GM18505 (cell line): ENCODE results near the gene CHCHD10.

Experiments used
- ATAC-seq: cut with Tn5 transposase; IDR thresholded peaks from one replicate; pipeline ENCODE4 v1.9.1; 2021; ENCODE audit not compliant: unreplicated experiment
- POLR2A ChIP-seq: IDR thresholded peaks from 4 replicates; pipeline ENCODE4 v1.6.1; 2011; ENCODE audit warnings: borderline replicate concordance; ENCODE audit not compliant: insufficient read depth, insufficient read length; ENCODE audit errors: extremely low read depth

Gene CHCHD10

DNA sequence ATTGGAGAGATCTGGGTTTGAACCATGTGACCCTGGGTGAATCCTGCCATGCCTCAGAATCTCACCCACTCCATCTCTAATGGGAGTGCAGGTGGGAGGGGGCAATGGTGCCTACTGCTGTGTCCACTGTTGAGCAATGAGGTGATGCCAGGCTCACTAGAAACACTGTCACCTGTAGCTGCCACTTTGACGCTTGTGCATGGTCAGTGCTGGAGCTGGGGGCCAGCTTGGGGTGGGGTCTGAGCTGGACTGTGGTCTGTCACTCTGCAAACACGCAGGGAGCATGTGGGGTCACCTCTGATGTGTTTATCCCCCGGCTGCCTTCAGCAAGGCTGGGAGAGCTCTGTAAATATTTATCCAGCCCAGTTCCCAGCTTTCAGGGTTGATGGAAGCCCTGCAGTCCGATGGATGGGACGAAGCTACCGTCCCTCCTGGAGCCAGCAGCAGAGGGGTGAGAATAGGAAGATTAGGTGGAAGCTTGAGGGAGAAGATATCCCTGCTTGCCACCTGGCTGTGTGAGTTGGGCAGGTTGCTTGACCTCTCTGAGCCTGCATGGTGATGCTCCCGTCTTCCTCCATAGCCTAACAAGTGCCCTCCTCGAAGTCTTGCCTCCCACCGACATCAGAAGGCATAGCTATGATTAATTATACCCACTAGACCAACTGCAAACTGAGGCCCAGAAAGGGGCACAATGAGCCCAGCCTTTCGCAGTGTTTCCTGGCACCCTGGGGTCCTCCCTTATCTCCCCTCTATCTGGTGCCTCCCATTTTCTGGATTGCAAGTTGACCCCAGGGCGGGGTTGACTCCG is 6.5 kb upstream of the CHCHD10 start:
- TF ChIP-seq POLR2A: no peak
- ATAC-seq: no peak

DNA sequence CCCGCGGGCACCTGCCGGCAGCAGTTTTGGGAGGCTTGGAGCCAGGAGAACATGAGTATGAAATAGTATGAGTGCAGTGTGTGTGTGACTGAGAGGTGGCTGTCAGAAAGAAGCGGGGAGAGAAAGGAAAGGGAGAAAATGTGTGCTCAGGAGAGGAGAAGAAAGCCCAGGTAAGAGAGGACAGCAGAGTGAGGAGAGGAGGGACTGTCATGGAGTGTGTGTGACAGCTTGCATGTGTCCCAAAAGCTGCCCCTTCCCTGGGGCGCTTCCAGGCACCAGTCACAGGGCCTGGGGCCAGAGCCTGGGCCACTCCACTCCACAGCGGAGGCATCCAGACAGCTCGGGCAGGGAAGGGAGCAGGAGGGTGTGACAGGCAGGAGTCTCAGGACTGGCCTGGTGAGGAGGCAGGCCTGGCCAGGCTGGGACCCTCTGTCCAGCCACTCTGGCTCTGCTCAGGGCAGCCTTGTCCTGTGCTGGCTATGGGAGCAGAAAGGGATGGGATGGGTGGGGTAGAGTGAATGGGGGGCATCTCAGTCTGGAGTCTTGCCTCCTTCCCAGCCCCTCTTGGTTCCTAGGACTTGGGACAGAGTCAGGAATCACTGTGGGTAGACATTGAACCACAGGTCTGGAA is 5.8 kb upstream of the CHCHD10 start:
- no peak for TF ChIP-seq POLR2A
- no peak for ATAC-seq

DNA sequence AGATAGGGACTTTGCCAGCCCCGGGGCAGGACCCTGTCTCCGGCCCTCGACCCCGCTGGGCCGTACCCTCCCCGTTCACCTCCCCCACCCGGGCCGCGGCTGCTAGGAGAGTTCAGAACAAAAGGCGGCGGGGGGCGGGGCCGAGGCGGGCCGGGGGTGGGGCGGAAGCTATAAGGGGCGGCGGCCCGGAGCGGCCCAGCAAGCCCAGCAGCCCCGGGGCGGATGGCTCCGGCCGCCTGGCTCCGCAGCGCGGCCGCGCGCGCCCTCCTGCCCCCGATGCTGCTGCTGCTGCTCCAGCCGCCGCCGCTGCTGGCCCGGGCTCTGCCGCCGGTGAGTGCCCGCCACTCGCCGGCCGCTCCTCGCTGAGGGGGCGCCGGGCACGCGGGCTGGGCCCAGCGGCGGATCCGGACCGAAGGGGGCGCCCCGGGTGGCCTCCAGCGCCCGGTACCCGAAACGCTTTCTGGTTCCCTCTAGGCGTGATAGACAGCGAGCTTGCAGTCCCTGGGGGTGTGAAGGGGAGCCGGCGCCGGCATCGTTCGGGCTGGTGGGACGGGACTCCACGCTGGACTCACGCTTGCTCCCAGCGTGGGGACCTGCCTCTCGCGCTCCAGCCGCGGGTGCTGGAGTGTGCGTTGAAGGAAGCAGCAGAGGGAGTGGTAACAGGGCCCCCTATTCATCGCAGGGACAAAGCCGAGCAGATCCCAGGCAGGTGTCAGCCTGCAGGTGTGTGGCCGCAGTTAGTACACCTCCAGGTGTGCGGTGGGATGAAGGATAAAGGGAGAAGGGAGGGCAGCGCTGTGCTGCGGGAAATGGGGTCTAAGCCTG is 5.1 kb upstream of the CHCHD10 start, which contains the start of gene MMP11:
Gene MMP11 (plus strand): TSS at position 201 of the 825 bp plus-strand sequence. CDS start 22 bp downstream, at position 223.
- TF ChIP-seq POLR2A: no peak
- no peak for ATAC-seq

DNA sequence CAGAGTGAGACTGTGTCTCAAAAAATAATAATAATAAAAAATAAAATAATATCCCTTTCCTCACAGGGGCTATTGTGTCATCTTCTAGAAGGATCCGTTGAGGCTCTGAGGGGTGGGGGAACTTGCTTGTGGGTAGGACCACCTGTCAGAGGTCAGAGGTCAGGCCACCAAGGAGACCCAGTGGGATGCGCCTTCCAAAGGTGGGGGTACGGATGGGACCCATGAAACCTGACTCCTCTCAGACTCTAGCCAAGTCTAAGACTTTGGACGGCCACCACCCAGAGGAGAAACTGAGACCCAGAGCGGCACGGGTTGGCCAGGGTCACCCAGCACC is 4.5 kb upstream of the CHCHD10 start:
- ATAC-seq: no peak
- TF ChIP-seq POLR2A: no peak

DNA sequence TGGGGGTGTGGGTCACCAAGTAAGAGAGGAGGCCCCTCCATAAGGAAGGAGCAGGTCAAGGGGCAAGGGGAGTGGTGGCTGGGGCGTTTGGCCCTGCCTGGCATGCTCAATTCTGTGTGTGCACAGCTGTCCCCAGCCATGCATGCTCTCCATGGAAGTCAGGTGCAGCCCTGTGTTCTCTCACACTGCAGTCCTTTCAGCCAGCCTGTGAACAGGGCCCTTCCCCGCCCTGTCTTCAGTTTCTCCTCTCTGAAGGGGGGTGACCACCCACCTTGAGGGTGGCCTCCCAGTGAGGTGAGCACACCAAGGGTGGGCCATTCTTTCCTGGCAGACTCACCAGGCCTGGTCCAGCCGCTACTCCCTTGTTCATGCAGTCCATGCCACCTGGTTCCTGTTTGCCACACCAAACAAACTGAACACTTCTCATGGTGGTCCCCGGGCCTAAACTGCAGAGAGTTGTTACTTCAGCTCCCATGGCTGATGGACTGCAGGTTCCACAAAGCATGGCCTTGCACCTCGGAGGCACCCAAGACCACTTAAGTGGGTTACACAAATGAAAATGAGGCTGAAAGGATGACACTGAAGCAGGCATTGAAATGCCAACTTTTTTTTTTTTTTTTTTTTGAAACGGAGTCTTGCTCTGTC is 1.7 kb upstream of the CHCHD10 start:
- TF ChIP-seq POLR2A: no peak

DNA sequence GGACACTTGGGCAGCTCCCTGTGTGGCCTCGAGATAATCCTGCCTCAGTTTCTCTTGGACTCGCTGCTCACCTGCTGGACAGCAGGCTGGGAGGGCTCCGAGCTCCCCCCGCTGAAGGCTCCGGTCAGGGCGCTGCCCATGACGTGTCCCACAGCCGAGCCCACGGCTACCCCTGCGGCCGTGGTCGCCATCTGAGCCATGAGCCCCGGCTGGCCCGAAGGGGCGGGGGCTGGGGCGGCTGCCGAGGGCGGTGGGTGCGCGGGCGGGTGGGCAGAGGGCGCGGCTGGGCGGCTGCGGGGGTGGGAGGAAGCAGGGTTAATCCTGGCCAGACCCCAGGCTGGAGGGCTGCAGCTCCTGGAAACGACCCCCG is 484 bp downstream of the CHCHD10 start:
- ATAC-seq: no peak
- TF ChIP-seq POLR2A: no peak

More for the DNA sequence above, 1.7 kb upstream of the CHCHD10 start:
- no peak for ATAC-seq

DNA sequence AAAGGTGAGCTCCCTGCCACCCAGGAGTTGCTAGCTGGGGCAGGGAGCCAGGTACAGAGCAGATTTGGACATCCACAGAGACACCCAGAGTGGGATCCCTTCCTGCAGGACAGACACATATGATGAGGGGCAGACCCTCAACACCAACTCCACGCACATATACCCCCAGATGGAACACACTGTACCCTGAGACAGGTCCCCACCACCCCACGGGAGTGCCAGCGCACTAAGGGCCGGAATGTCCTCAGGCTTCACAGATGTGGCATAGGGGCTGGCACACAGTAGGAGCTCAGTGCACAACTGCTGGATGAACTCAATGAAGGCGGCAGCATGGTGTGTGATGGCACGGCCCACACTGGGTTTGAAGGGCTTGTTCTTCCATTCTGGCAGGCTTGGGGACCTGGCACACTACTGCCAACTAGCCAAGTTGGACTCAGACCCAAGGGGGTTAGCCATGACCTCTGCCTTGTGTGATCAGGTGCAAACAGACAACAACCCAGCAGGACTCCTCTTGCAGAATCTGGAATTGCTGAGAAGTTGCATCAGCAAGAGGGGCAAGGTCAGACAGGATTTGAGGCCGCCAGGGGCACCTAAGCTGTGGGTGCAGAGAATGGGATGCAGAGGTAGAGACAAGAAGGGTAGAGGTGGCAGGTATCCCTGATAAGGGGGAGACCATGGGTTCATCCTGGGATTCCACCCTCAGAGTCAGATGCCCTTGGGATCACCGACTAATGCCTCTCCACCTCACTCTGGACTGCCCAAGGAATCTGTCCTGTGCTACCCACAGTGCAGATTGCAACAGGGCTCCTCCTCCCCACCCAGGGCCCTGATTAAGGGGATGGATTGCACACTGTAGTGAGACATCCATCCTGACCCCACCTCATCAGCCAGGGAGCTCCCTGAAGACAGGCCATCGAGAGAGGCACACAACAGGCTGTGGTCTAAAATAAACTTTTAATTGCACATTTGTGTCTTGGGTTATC is 2.6 kb downstream of the CHCHD10 start:
- TF ChIP-seq POLR2A: no peak
- no peak for ATAC-seq

DNA sequence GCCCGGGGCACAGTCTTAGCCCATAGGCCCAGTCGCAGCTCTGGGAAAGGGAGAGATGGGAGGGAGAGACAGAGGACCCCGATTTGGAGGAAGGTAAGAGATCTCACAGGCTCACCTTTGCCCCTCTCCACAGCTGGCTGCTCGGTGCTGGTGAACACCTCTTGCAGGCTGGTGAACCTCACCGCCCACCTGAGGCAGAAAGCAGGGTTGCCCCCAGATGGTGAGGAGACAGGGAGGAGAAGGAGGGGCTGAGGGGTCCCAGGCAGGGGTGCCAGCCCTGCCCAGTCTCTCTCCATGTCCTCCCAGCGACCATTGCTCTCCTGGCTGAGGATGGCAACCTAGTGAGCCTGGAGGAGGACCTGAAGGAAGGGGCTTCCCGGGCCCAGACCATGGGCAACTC is 3.8 kb downstream of the CHCHD10 start:
- no peak for ATAC-seq
- no peak for TF ChIP-seq POLR2A

DNA sequence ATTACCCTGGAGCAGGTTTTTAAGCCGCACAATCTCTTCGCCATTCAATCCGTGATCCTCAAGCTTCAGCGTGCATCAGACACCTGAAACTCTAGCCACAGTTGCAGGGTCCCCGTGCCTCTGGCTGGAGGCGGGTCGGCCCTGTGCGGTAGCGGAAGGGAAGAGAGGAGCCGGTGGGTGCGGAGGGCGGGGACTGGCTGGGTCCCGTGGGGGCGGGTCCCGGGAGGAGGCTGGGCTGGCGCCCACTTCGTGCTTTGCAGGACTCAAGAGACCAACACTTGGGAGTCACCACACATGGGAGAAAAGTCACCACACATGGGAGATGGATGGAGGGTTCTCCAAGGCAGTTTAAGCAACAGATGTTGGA is 4.2 kb downstream of the CHCHD10 start:
- no peak for TF ChIP-seq POLR2A

DNA sequence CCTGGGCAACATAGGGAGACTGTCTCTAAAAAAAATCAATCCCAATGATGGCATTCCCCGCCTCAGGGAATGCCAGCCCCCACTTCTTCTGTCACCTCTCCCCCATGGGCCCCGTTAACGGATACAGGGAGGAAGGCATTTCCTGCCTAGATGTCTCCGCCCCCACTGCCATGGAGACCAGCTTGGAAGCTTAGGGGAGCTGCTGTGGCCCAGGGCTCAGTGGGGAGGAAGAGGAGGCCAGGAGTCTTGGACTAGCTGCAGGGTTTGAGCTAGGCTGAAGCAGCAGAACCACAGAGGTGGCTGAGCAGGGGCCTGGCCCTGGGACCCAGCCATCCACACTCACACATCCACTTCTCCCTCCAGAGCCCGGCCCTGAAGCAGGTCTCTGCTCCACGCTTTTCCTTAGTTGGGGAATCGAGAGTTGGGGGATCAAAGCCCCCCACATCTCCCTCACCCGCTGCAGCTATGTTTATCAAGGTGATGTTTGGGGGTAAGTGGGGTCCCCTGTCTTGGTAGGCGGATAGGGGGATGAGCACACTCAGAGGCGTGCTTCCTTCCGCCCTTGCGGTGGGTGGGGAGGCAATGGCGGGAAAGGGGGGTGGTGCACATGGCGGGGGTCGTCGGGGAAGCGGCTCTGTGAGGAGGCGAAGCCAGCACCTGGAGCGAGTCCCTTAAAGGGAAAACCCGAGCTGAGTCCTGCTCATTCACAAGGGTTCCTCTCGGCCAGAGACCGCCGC is 4.8 kb downstream of the CHCHD10 start, which contains the start of gene C22orf15:
Gene C22orf15 (plus strand): TSS at position 149 of the 737 bp plus-strand sequence. CDS start 317 bp downstream, at position 466.
- no peak for TF ChIP-seq POLR2A
- no peak for ATAC-seq

More for the DNA sequence above, 4.2 kb downstream of the CHCHD10 start:
- no peak for ATAC-seq

DNA sequence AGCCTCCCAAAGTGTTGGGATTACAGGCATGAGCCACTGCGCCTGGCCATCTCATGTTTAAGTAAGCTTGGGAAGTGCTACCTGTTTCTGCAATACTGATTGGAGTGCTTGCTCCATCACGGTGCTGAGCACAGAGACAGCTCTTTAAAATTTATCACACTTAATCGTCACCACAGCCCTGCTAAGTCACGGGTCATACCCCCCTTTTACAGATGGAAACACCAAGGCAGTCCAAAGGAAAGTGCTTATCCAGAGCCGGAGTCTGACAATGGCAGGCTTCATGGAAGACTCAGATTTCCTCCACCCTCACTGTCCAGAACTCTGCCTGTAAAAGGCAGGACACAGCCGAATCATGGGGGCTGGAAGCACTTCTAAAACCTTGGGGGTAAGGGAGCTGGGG is 7.7 kb downstream of the CHCHD10 start:
- no peak for TF ChIP-seq POLR2A
- no peak for ATAC-seq
